CD4-positive, alpha-beta memory T cell (primary cell): ENCODE measurements around the gene FCGR1A. TPM values are rescaled to one million over a fixed set of nuclear protein-coding genes. Genes with fewer than 3 reads are reported as not detected.
"Not testable (repeated sequence)": the region's sequence is repeated elsewhere in the genome, so short reads cannot be mapped to it uniquely, and the experiment has no call there.

ENCODE experiments used
- CTCF ChIA-PET: fragments of 350-600 bp; sonication (Branson Sonifier 250); formaldehyde crosslinking; loops from one replicate; lab custom pipeline; 2021; ENCODE audit warnings: inconsistent platforms; ENCODE audit not compliant: partially characterized antibody; lab: Charles Lee
- POLR2A ChIA-PET: fragments of 350-600 bp; sonication (Branson Sonifier 250); formaldehyde crosslinking; loops from one replicate; lab custom pipeline; 2021; ENCODE audit not compliant: partially characterized antibody; lab: Charles Lee
- DNase-seq, 5 donors: peaks; one replicate each; pipeline versions ENCODE4 v3.0.0 to v3.0.0-alpha.2; 2020 to 2022; ENCODE audit warnings: mixed read lengths in 1 of 5
- H3K27ac ChIP-seq: one replicate; pipeline ENCODE4 v1.7.0; 2013; ENCODE audit warnings: low read depth, low read length
- H3K27me3 ChIP-seq: 2 replicates; pipeline ENCODE4 v1.7.0; 2013; ENCODE audit warnings: mild to moderate bottlenecking, low read length, moderate library complexity; ENCODE audit not compliant: insufficient read depth
- H3K36me3 ChIP-seq: 2 replicates; pipeline ENCODE4 v1.7.0; 2013; ENCODE audit warnings: mild to moderate bottlenecking, low read length, moderate library complexity; ENCODE audit not compliant: insufficient read depth
- H3K4me1 ChIP-seq: 2 replicates; pipeline ENCODE4 v1.7.0; 2013; ENCODE audit warnings: mild to moderate bottlenecking, low read length, moderate library complexity; ENCODE audit not compliant: insufficient read depth
- H3K4me3 ChIP-seq, 2 donors: one replicate each; pipeline ENCODE4 v1.7.0; 2013; ENCODE audit warnings: low read length in 2 of 2, mild to moderate bottlenecking in 1 of 2
- H3K9me3 ChIP-seq, 2 donors: one replicate each; pipeline ENCODE4 v1.7.0; 2013; ENCODE audit warnings: low read length in 2 of 2, control low read depth in 1 of 2; ENCODE audit not compliant: control insufficient read depth in 1 of 2
- H3K27ac Mint-ChIP-seq, 7 donors: one replicate each; pipeline ENCODE4 v1.8.0; 2020 to 2021; ENCODE audit warnings: mixed read lengths in 7 of 7, mild to moderate bottlenecking in 6 of 7, inconsistent platforms in 3 of 7, moderate library complexity in 3 of 7
- H3K27me3 Mint-ChIP-seq, 2 donors: one replicate each; pipeline ENCODE4 v1.8.0; 2020 to 2021; ENCODE audit warnings: mixed read lengths in 2 of 2
- H3K36me3 Mint-ChIP-seq, 2 donors: one replicate each; pipeline ENCODE4 v1.8.0; 2020 to 2021; ENCODE audit warnings: mixed read lengths in 2 of 2, inconsistent platforms in 1 of 2, mild to moderate bottlenecking in 1 of 2
- H3K4me1 Mint-ChIP-seq, 4 donors: one replicate each; pipeline ENCODE4 v1.8.0; 2020 to 2021; ENCODE audit warnings: mixed read lengths in 4 of 4, mild to moderate bottlenecking in 1 of 4
- H3K4me3 Mint-ChIP-seq, 8 donors: one replicate each; pipeline ENCODE4 v1.8.0; 2020 to 2021; ENCODE audit warnings: mixed read lengths in 8 of 8, mild to moderate bottlenecking in 7 of 8, moderate library complexity in 6 of 8, inconsistent platforms in 3 of 8
- H3K9me3 Mint-ChIP-seq, 8 donors: one replicate each; pipeline ENCODE4 v1.8.0; 2020 to 2021; ENCODE audit warnings: mixed read lengths in 8 of 8, mild to moderate bottlenecking in 5 of 8, inconsistent platforms in 3 of 8, moderate library complexity in 1 of 8
- intact Hi-C: fragments of 100-400 bp; cut with micrococcal nuclease; formaldehyde crosslinking; loops from one replicate; pipeline ENCODE4 v1.15.1; 2023
- polyA plus RNA-seq, 2 donors: library from polyadenylated mRNA; unstranded; fragments of 300-500 nt; fragmentation: Illumina TruSeq; gene quantifications; one replicate each; pipeline ENCODE4 v1.2.3, GENCODE V29; 2021
- total RNA-seq, 2 experiments: library from RNA; stranded (reverse); gene quantifications; one replicate each; pipeline ENCODE4 v1.2.3, GENCODE V29; 2021

The FCGR1A gene
- total and polyA plus RNA-seq, 4 experiments from 2014 or later: 0.53 TPM; not detected in 3

GRCh38 chr1:149764087-149764800 is 18.2 kb upstream of the FCGR1A start:
- DNase-seq, H3K4me3 ChIP-seq, H3K27me3 Mint-ChIP-seq, H3K4me1 Mint-ChIP-seq, H3K4me1 ChIP-seq, H3K4me3 Mint-ChIP-seq, POLR2A ChIA-PET, H3K27ac Mint-ChIP-seq, H3K27me3 ChIP-seq, intact Hi-C loops, H3K9me3 ChIP-seq, CTCF ChIA-PET, H3K36me3 ChIP-seq, H3K9me3 Mint-ChIP-seq, H3K27ac ChIP-seq, H3K36me3 Mint-ChIP-seq: not testable (repeated sequence)

- H3K9me3 Mint-ChIP-seq, DNase-seq, H3K36me3 Mint-ChIP-seq, H3K4me3 ChIP-seq, H3K27me3 Mint-ChIP-seq, CTCF ChIA-PET, H3K27ac ChIP-seq, H3K27ac Mint-ChIP-seq, POLR2A ChIA-PET, H3K4me3 Mint-ChIP-seq, H3K36me3 ChIP-seq, H3K9me3 ChIP-seq, H3K27me3 ChIP-seq, H3K4me1 ChIP-seq, H3K4me1 Mint-ChIP-seq, intact Hi-C loops: not testable (repeated sequence)
These were observed 16.3 kb upstream of the FCGR1A start for GRCh38 chr1:149766241-149766640.

- H3K36me3 ChIP-seq, H3K27me3 ChIP-seq, POLR2A ChIA-PET, CTCF ChIA-PET, H3K36me3 Mint-ChIP-seq, H3K27ac ChIP-seq, intact Hi-C loops, H3K9me3 Mint-ChIP-seq, H3K4me1 Mint-ChIP-seq, H3K27ac Mint-ChIP-seq, DNase-seq, H3K27me3 Mint-ChIP-seq, H3K9me3 ChIP-seq, H3K4me3 ChIP-seq, H3K4me1 ChIP-seq, H3K4me3 Mint-ChIP-seq: not testable (repeated sequence)
These were observed 13.3 kb upstream of the FCGR1A start for GRCh38 chr1:149769216-149769615.

GRCh38 chr1:149770661-149771060 is 11.8 kb upstream of the FCGR1A start:
- CTCF ChIA-PET, H3K4me3 Mint-ChIP-seq, H3K4me1 ChIP-seq, H3K27ac ChIP-seq, H3K27ac Mint-ChIP-seq, H3K4me3 ChIP-seq, DNase-seq, intact Hi-C loops, H3K36me3 ChIP-seq, H3K4me1 Mint-ChIP-seq, H3K9me3 Mint-ChIP-seq, H3K36me3 Mint-ChIP-seq, POLR2A ChIA-PET, H3K9me3 ChIP-seq, H3K27me3 Mint-ChIP-seq, H3K27me3 ChIP-seq: not testable (repeated sequence)

- H3K9me3 ChIP-seq, H3K27ac Mint-ChIP-seq, intact Hi-C loops, H3K36me3 ChIP-seq, H3K4me3 Mint-ChIP-seq, H3K4me3 ChIP-seq, H3K9me3 Mint-ChIP-seq, H3K27me3 ChIP-seq, POLR2A ChIA-PET, H3K27me3 Mint-ChIP-seq, H3K27ac ChIP-seq, DNase-seq, H3K36me3 Mint-ChIP-seq, H3K4me1 ChIP-seq, H3K4me1 Mint-ChIP-seq, CTCF ChIA-PET: not testable (repeated sequence)
These were observed 10.7 kb upstream of the FCGR1A start for GRCh38 chr1:149771653-149772425.

- CTCF ChIA-PET, intact Hi-C loops, H3K4me1 ChIP-seq, H3K9me3 ChIP-seq, H3K27me3 ChIP-seq, H3K4me1 Mint-ChIP-seq, H3K9me3 Mint-ChIP-seq, H3K36me3 Mint-ChIP-seq, H3K4me3 ChIP-seq, H3K4me3 Mint-ChIP-seq, POLR2A ChIA-PET, H3K27ac Mint-ChIP-seq, H3K27ac ChIP-seq, H3K36me3 ChIP-seq, H3K27me3 Mint-ChIP-seq, DNase-seq: not testable (repeated sequence)
These were observed 6.9 kb upstream of the FCGR1A start for GRCh38 chr1:149775510-149776147.

- H3K4me1 ChIP-seq, H3K36me3 ChIP-seq, H3K4me3 ChIP-seq, H3K27ac ChIP-seq, DNase-seq, H3K27ac Mint-ChIP-seq, CTCF ChIA-PET, H3K27me3 ChIP-seq, POLR2A ChIA-PET, H3K27me3 Mint-ChIP-seq, H3K9me3 ChIP-seq, H3K4me3 Mint-ChIP-seq, H3K36me3 Mint-ChIP-seq, H3K4me1 Mint-ChIP-seq, intact Hi-C loops, H3K9me3 Mint-ChIP-seq: not testable (repeated sequence)
These were observed 5.4 kb upstream of the FCGR1A start for GRCh38 chr1:149777084-149777483.
